Prostate gland (tissue), 2 donors: ENCODE measurements around the gene CNTN3. TPM values are rescaled to one million over a fixed set of nuclear protein-coding genes. Genes with fewer than 3 reads are reported as not detected.

Experiments used
- DNase-seq: peaks from one replicate; pipeline ENCODE4 v3.0.0-alpha.2; 2019; ENCODE audit warnings: low spot score
- H3K27ac ChIP-seq, 2 donors: fragments of 200-600 bp; sonication (generic); 2 replicates each; pipeline ENCODE4 v1.5.1; 2017 to 2019
- H3K27me3 ChIP-seq: fragments of 200-600 bp; sonication (generic); replicated peaks from 2 replicates; pipeline ENCODE4 v1.5.1; 2019; ENCODE audit not compliant: insufficient read depth
- H3K36me3 ChIP-seq, 2 donors: fragments of 200-600 bp; sonication (generic); 1 replicate in 1 of 2; 2 replicates in 1 of 2; pipeline versions ENCODE4 v1.5.1 to v1.8.1; 2017 to 2019
- H3K4me1 ChIP-seq: fragments of 200-600 bp; sonication (generic); replicated peaks from 2 replicates; pipeline ENCODE4 v1.5.1; 2019
- H3K4me3 ChIP-seq, 2 donors: fragments of 200-600 bp; sonication (generic); 2 replicates each; pipeline ENCODE4 v1.5.1; 2017 to 2019
- H3K9me3 ChIP-seq: fragments of 200-600 bp; sonication (generic); 2 replicates; pipeline ENCODE4 v1.5.1; 2017
- CTCF ChIP-seq, 4 experiments: fragments of 200-600 bp in 2 of 4; fragments of 450-650 bp in 2 of 4; sonication (generic) in 2 of 4; IDR thresholded peaks; 1 replicate in 3 of 4; 2 replicates in 1 of 4; pipeline ENCODE4 v1.5.1; 2016 to 2019; ENCODE audit warnings: antibody characterized with exemption in 4 of 4, mild to moderate bottlenecking in 2 of 4, moderate library complexity in 2 of 4
- POLR2A ChIP-seq: fragments of 450-650 bp; IDR thresholded peaks from one replicate; pipeline ENCODE4 v1.6.1; 2016; ENCODE audit warnings: antibody characterized with exemption, mild to moderate bottlenecking
- POLR2AphosphoS5 ChIP-seq: sonication (generic); formaldehyde crosslinking; IDR thresholded peaks from one replicate; pipeline ENCODE4 v1.6.1; 2017; ENCODE audit warnings: antibody characterized with exemption
- WGBS: methylation state at CpG from one replicate; pipeline ENCODE4 v1.1.5; 2018; 5-methylcytosine and 5-hydroxymethylcytosine counted together
- intact Hi-C: fragments of 100-400 bp; cut with DNase I; formaldehyde crosslinking; loops from one replicate; pipeline ENCODE4 v1.14.2; 2022
- total RNA-seq, 2 donors: library from RNA; depleted of rRNA; stranded (reverse); fragments of >200 nt; gene quantifications; one replicate each; pipeline ENCODE4 v1.1.0, GENCODE V29; 2016

Gene CNTN3
- total RNA-seq, 2 donors from 2014 or later = 5.2 to 8.2 TPM

DNA sequence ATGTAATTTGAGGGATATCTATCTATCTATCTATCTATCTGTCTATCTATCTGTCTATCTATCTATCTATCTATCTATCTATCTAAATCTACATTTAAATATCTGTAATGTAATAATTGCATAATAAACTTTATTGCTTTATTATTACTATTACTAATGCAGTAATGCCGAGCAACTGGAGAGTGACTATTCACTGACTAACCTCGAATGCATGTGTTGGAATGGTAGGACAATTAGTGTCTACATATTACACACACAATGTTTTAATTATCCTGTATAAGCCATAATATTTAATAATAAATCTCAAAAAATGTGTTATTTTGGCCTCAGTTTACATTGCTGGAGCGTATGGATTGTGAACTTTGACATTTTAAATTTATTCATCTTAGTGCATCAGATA, 25.2 kb upstream of the CNTN3 start:
- Histone ChIP-seq H3K4me1 (no peaks in the 10 kb centered on the region), H3K27ac (no peak overlapping the region), H3K4me3 (no peak overlapping the region), H3K9me3 (no peaks in the 10 kb centered on the region), H3K36me3 (no peaks in the 10 kb centered on the region), H3K27me3 (no peaks in the 10 kb centered on the region)
- no peak for DNase-seq
- intact Hi-C loops = no loop called here
- WGBS = 94% methylated on average over 3 of the region's 3 CpGs
- no peak for TF ChIP-seq CTCF (IDR thresholded peaks at IDR 0.05)
- no peak for TF ChIP-seq POLR2AphosphoS5
- TF ChIP-seq POLR2A = no peak

DNA sequence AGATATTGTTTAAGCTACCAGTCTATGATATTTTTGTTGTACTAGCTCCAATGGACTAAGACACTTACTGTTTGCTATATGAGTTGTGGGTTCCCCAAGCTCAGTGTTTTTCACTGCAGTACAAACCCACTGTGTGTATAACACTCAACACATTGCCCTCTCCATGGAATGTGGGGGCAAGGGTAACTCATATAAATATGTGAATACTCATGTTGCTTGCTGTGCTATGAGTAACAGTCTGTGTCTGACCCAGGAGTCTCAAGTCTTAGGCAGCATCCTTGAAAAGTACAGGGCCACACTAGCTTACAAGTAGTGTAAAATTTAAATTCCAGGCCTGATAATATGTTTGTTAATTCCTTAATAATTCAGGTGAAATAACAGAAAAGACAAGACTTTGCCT, 22.5 kb upstream of the CNTN3 start:
- DNase-seq = no peak
- no peak overlapping the region for H3K27ac ChIP-seq
- no peaks in the 10 kb centered on the region for H3K9me3 ChIP-seq
- H3K36me3 ChIP-seq = no peaks in the 10 kb centered on the region
- TF ChIP-seq CTCF (IDR thresholded peaks at IDR 0.05) (no peak), POLR2A (no peak), POLR2AphosphoS5 (no peak)
- no peak overlapping the region for H3K4me3 ChIP-seq
- no peaks in the 10 kb centered on the region for H3K27me3 ChIP-seq
- intact Hi-C loops = no loop called here
- no peaks in the 10 kb centered on the region for H3K4me1 ChIP-seq

- no peaks in the 10 kb centered on the region for H3K36me3 ChIP-seq
- TF ChIP-seq POLR2A = no peak
- no peak for TF ChIP-seq CTCF (IDR thresholded peaks at IDR 0.05)
- TF ChIP-seq POLR2AphosphoS5 = no peak
- 94% methylated on average over 1 of the region's 1 CpG for WGBS
- no peaks in the 10 kb centered on the region for H3K9me3 ChIP-seq
- no peak overlapping the region for H3K27ac ChIP-seq
- no peak for DNase-seq
- no peak overlapping the region for H3K4me3 ChIP-seq
- H3K4me1 ChIP-seq = no peaks in the 10 kb centered on the region
- no peaks in the 10 kb centered on the region for H3K27me3 ChIP-seq
- intact Hi-C loops = no loop called here
These were observed 18.6 kb upstream of the CNTN3 start for GRCh38 chr3:74633021-74633420.

- Histone ChIP-seq H3K9me3 (no peaks in the 10 kb centered on the region), H3K27me3 (no peaks in the 10 kb centered on the region), H3K27ac (no peak overlapping the region), H3K4me1 (no peaks in the 10 kb centered on the region), H3K4me3 (no peak overlapping the region), H3K36me3 (no peaks in the 10 kb centered on the region)
- no peak for DNase-seq
- TF ChIP-seq POLR2AphosphoS5 = no peak
- TF ChIP-seq POLR2A = no peak
- TF ChIP-seq CTCF (IDR thresholded peaks at IDR 0.05) = no peak
- intact Hi-C loops = loop anchor here (2.0 kb wide), 1 partner anchor 365 kb away; no protein-coding TSS in a partner anchor
- 74% methylated on average over 3 of the region's 3 CpGs for WGBS
These were observed 17.1 kb upstream of the CNTN3 start for GRCh38 chr3:74631351-74632140.

GRCh38 chr3:74630602-74631001, 16.1 kb upstream of the CNTN3 start:
- no peaks in the 10 kb centered on the region for H3K4me1 ChIP-seq
- no peak overlapping the region for H3K4me3 ChIP-seq
- no peak overlapping the region for H3K27ac ChIP-seq
- intact Hi-C loops = loop anchor here (2.0 kb wide), 1 partner anchor 364 kb away; no protein-coding TSS in a partner anchor
- no peaks in the 10 kb centered on the region for H3K27me3 ChIP-seq
- H3K36me3 ChIP-seq = no peaks in the 10 kb centered on the region
- WGBS = 48% methylated on average over 4 of the region's 4 CpGs
- no peak for DNase-seq
- no peaks in the 10 kb centered on the region for H3K9me3 ChIP-seq
- TF ChIP-seq POLR2AphosphoS5 (no peak), CTCF (IDR thresholded peaks at IDR 0.05) (peak in 3 of 4 experiments; percentile 36 to 57 (median 42))
